Gastroesophageal sphincter (tissue), 4 donors: ENCODE results near the gene PCLAF. TPM values are rescaled to one million over a fixed set of nuclear protein-coding genes. Genes with fewer than 3 reads are reported as not detected.
"Not testable (repeated sequence)": the region's sequence is repeated elsewhere in the genome, so short reads cannot be mapped to it uniquely, and the experiment has no call there.

Source experiments
- ATAC-seq: fragments of 150-250 bp; one replicate; pipeline ENCODE4 v1.9.1; 2016; ENCODE audit warnings: mild to moderate bottlenecking, moderate library complexity
- H3K27ac ChIP-seq, 4 donors: fragments of 200-600 bp; sonication (generic) in 3 of 4; 1 replicate in 3 of 4; 2 replicates in 1 of 4; pipeline ENCODE4 v1.5.1; 2016 to 2019
- H3K27me3 ChIP-seq: fragments of 200-600 bp; sonication (generic); one replicate; pipeline ENCODE4 v1.5.1; 2019
- H3K36me3 ChIP-seq, 2 donors: fragments of 200-600 bp; sonication (generic); one replicate each; pipeline ENCODE4 v1.5.1; 2019; ENCODE audit warnings: control low read depth in 1 of 2
- H3K4me1 ChIP-seq, 3 donors: fragments of 200-600 bp; sonication (generic); 1 replicate in 2 of 3; 2 replicates in 1 of 3; pipeline ENCODE4 v1.5.1; 2016 to 2019; ENCODE audit warnings: control low read depth in 2 of 3
- H3K4me3 ChIP-seq, 2 donors: fragments of 200-600 bp; sonication (generic); one replicate each; pipeline ENCODE4 v1.5.1; 2019; ENCODE audit warnings: mild to moderate bottlenecking in 1 of 2, moderate library complexity in 1 of 2
- H3K9me3 ChIP-seq, 3 donors: fragments of 200-600 bp; sonication (generic); one replicate each; pipeline ENCODE4 v1.5.1; 2017 to 2019; ENCODE audit warnings: control low read depth in 2 of 3
- CTCF ChIP-seq, 4 experiments: fragments of 200-600 bp in 2 of 4; fragments of 450-650 bp in 2 of 4; sonication (generic) in 1 of 4; IDR thresholded peaks; one replicate each; pipeline ENCODE4 v1.5.1; 2017 to 2019; ENCODE audit warnings: antibody characterized with exemption in 4 of 4, mild to moderate bottlenecking in 2 of 4, moderate library complexity in 2 of 4
- EP300 ChIP-seq: sonication (generic); formaldehyde crosslinking; IDR thresholded peaks from one replicate; pipeline ENCODE4 v1.6.1; 2017; ENCODE audit warnings: antibody characterized with exemption, mild to moderate bottlenecking
- POLR2A ChIP-seq, 2 donors: fragments of 450-650 bp; IDR thresholded peaks; one replicate each; pipeline ENCODE4 v1.6.1; 2017; ENCODE audit warnings: antibody characterized with exemption in 2 of 2, mild to moderate bottlenecking in 2 of 2, moderate library complexity in 1 of 2
- POLR2AphosphoS5 ChIP-seq: sonication (generic); formaldehyde crosslinking; IDR thresholded peaks from one replicate; pipeline ENCODE4 v1.6.1; 2017; ENCODE audit warnings: antibody characterized with exemption
- WGBS, 2 donors: methylation state at CpG; one replicate each; pipeline ENCODE4 v1.1.5; 2018; ENCODE audit warnings: low coverage in 1 of 2; 5-methylcytosine and 5-hydroxymethylcytosine counted together
- total RNA-seq, 4 donors: library from RNA; depleted of rRNA; stranded (reverse); fragments of >200 nt; gene quantifications; one replicate each; pipeline ENCODE4 v1.1.0, GENCODE V29; 2016

The PCLAF gene
- total RNA-seq, 4 donors from 2014 or later = 2.4 TPM; not detected in 3

DNA sequence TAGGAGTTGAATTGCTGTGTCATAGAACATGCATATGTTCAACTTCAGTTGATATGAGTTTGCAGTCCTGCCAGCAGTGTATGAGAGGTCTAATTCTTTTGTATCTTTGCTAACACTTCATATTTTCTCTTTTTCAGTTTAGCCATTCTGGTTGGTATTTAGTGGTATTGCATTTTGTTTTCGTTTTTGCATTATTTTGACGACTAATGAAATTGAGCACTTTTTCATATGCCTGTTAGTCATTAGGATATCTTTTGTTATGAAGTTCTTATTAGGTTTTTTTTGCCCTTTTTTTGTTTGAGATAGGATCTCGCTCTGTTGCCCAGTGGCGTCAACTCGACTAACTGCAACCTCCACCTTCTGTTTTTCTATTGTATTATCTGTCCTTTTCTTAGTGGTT, 15.5 kb upstream of the PCLAF start:
- Histone ChIP-seq H3K27ac (no peak overlapping the region), H3K36me3 (peaks cover 0 to 93% of the 10 kb centered on the region in 2 donors), H3K4me1 (no peaks in the 10 kb centered on the region), H3K9me3 (no peaks in the 10 kb centered on the region), H3K4me3 (no peak overlapping the region), H3K27me3 (no peaks in the 10 kb centered on the region)
- no peak for TF ChIP-seq POLR2A (IDR thresholded peaks at IDR 0.05)
- no peak for TF ChIP-seq CTCF (IDR thresholded peaks at IDR 0.05)
- WGBS, 2 donors = 85 to 90% methylated on average over 5 of the region's 5 CpGs
- no peak for ATAC-seq

GRCh38 chr15:64392471-64392870, 11.2 kb upstream of the PCLAF start:
- ATAC-seq, H3K4me3 ChIP-seq, H3K27ac ChIP-seq, H3K27me3 ChIP-seq, H3K9me3 ChIP-seq: not testable (repeated sequence)
- 82 to 100% methylated on average over 1 to 2 of the region's 3 CpGs for WGBS, 2 donors
- H3K4me1 ChIP-seq = peaks cover 0 to 15% (median 7%) of the 10 kb centered on the region in 3 donors
- H3K36me3 ChIP-seq = peaks cover 0 to 61% of the 10 kb centered on the region in 2 donors

- WGBS, 2 donors = 90 to 92% methylated on average over 5 of the region's 5 CpGs
- no peaks in the 10 kb centered on the region for H3K27me3 ChIP-seq
- TF ChIP-seq POLR2A (IDR thresholded peaks at IDR 0.05) (no peak), CTCF (IDR thresholded peaks at IDR 0.05) (no peak), POLR2AphosphoS5 (no peak), EP300 (no peak)
- H3K9me3 ChIP-seq = no peaks in the 10 kb centered on the region
- H3K36me3 ChIP-seq = peaks cover 0 to 27% of the 10 kb centered on the region in 2 donors
- H3K27ac ChIP-seq = no peak overlapping the region
- ATAC-seq = no peak
- peak overlapping the region in 1 of 2 donors; percentile 64 for H3K4me3 ChIP-seq
- peaks cover 0 to 24% (median 7%) of the 10 kb centered on the region in 3 donors for H3K4me1 ChIP-seq
Observed at GRCh38 chr15:64389036-64389435, 7.8 kb upstream of the PCLAF start.

DNA sequence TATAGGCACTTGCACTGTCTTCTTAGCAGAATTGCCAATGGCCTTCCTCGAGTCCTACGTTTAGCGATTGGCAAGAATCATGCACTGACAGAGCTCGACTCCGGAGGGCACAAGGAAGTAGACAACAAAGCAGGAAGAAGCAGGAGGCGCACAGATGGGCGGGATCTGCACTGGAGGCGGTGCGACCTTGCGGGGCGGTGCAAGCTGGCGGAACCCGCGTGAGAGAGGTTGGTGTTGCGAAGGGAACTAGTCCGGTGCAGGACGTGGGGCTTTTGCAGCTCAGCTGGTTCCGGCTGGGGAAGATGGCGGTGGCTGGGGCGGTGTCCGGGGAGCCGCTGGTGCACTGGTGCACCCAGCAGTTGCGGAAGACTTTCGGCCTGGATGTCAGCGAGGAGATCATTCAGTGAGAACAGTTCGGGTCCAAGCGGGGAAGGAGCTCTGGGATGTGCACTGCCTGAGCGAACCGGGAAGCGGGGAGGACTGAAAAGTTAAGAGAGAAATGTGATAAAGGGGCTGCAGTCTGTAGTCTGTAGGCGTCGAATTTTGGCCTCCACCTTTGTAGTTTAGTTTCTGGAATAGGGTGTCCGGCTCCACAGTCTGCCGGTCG, 6.4 kb upstream of the PCLAF start, which contains the start of gene TRIP4:
Gene TRIP4 (plus strand): TSS at position 275 of the 607 bp plus-strand sequence. CDS start 28 bp downstream, at position 303.
- TF ChIP-seq POLR2AphosphoS5 = peak; percentile 84
- TF ChIP-seq EP300 = no peak
- TF ChIP-seq POLR2A (IDR thresholded peaks at IDR 0.05) = peak; percentile 46 to 60
- TF ChIP-seq CTCF (IDR thresholded peaks at IDR 0.05) = peak in 1 of 4 experiments; percentile 29
- Histone ChIP-seq H3K36me3 (peaks cover 0 to 15% of the 10 kb centered on the region in 2 donors), H3K4me3 (peak within 1 kb of the TSS; percentile 40 to 64), H3K4me1 (peaks cover 0 to 24% (median 7%) of the 10 kb centered on the region in 3 donors), H3K9me3 (no peaks in the 10 kb centered on the region), H3K27me3 (no peaks in the 10 kb centered on the region), H3K27ac (peak within 1 kb of the TSS; percentile 29 to 84 (median 74))
- ATAC-seq = peak; percentile 100
- WGBS, 2 donors = 0 to 2% methylated on average over 27 to 32 of the region's 35 CpGs

GRCh38 chr15:64386291-64386690, 5.0 kb upstream of the PCLAF start:
- H3K27me3 ChIP-seq = no peaks in the 10 kb centered on the region
- ATAC-seq = no peak
- no peak for TF ChIP-seq POLR2A (IDR thresholded peaks at IDR 0.05)
- TF ChIP-seq POLR2AphosphoS5 = no peak
- TF ChIP-seq EP300 = no peak
- TF ChIP-seq CTCF (IDR thresholded peaks at IDR 0.05) = no peak
- no peak overlapping the region for H3K27ac ChIP-seq
- H3K4me1 ChIP-seq = peaks cover 0 to 29% (median 7%) of the 10 kb centered on the region in 3 donors
- 64% methylated on average over 1 of the region's 7 CpGs; no CpG with 5 or more reads in 1 of the 2 donors for WGBS, 2 donors
- H3K36me3 ChIP-seq = peaks cover 0 to 11% of the 10 kb centered on the region in 2 donors
- no peaks in the 10 kb centered on the region for H3K9me3 ChIP-seq
- H3K4me3 ChIP-seq = no peak overlapping the region
